ENCODE measurements around the gene MRPL21. TPM values are rescaled to one million over a fixed set of nuclear protein-coding genes. Genes with fewer than 3 reads are reported as not detected.
"Not testable (repeated sequence)": the region's sequence is repeated elsewhere in the genome, so short reads cannot be mapped to it uniquely, and the experiment has no call there.

Gene MRPL21
- total RNA-seq, 1 donor from 2014 or later = 39.9 TPM

GRCh38 chr11:68872216-68873003 is 31.2 kb downstream of the MRPL21 start:
- DNase-seq (ENCODE audit: low read depth) = peak; percentile 32

GRCh38 chr11:68870470-68870869 is 33.2 kb downstream of the MRPL21 start:
- no peak for DNase-seq (ENCODE audit: low read depth)

DNA sequence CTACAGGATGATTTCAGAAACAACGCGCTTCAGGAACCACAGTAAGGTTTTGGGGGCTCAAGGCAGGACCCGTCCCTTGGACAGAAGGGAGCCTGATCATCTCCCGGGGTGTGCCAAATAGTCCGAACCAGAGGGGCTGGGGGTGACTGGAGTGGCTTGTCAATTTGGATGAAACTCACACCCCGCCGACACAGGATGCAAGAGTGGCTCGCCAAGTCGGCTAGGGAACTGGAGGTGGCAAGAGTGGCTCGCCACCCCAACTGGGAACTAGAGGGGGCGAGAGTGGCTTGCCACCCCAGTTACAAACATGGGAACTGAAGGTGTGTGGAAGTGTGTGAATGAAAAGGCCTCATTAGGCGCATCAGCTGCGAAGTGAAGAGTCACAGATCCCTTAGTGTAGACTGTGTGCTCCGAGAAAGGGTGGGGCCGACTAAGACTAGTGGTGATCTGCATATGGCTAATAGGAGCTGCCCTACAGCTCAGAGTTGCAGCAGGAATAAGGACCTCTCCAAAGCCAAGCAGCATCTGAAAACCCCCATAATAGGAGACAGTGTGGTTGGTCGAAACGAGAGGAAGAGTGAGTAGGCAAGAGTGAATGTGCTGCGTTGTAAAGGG is 35.3 kb downstream of the MRPL21 start:
- no peak for DNase-seq (ENCODE audit: low read depth)

- no peak for DNase-seq (ENCODE audit: low read depth)
Measured at GRCh38 chr11:68867066-68867465, 36.6 kb downstream of the MRPL21 start.

GRCh38 chr11:68865241-68865640 is 38.4 kb downstream of the MRPL21 start:
- DNase-seq (ENCODE audit: low read depth) = no peak

- DNase-seq (ENCODE audit: low read depth) = no peak
Measured at GRCh38 chr11:68863553-68864265, 39.9 kb downstream of the MRPL21 start.

- no peak for DNase-seq (ENCODE audit: low read depth)
Measured at GRCh38 chr11:68862421-68862820, 41.2 kb downstream of the MRPL21 start.

DNA sequence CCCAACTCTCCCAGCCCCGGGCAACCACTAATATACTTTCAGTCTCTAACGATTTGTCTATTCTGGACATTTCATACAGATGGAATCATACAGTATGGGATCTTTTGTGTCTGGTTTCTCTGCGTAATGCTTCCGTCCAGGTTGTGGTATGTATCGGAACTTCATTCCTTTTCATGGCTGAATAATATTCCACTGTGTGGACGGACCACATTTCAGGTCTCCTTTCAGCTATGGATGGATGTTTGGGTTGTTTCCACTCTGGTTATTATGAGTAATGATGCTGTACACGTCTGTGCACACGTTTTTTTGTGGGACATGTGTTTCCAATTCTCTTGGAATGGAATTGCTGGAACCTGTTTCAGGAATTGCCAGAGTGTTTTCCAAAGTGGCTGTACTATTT is 44.5 kb downstream of the MRPL21 start:
- DNase-seq (ENCODE audit: low read depth) = no peak

DNA sequence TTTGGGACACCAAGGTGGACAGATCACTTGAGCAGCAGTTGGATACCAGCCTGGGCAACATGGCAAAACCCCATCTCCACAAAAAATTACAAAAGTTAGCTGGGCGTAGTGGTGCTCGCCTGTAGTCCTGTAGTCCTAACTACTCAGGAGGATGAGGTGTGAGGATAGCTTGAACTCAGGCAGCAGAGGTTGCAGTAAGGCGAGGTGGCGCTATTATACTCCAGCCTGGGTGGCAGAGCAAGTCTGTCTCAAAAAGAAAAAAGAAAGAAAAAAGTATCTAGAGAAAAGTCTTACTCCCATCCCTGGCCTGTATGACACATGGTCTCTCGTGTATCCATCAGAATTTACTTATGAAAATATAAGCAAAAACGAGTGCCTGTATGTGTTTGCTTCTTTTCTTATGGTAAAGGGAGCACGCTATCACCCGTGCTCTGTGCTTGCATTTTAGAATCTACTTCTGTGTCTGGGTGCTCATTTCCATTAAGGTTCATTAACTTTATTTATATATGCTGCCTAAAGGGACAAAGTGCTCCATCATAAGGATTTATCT is 46.5 kb downstream of the MRPL21 start:
- no peak for DNase-seq (ENCODE audit: low read depth)

DNA sequence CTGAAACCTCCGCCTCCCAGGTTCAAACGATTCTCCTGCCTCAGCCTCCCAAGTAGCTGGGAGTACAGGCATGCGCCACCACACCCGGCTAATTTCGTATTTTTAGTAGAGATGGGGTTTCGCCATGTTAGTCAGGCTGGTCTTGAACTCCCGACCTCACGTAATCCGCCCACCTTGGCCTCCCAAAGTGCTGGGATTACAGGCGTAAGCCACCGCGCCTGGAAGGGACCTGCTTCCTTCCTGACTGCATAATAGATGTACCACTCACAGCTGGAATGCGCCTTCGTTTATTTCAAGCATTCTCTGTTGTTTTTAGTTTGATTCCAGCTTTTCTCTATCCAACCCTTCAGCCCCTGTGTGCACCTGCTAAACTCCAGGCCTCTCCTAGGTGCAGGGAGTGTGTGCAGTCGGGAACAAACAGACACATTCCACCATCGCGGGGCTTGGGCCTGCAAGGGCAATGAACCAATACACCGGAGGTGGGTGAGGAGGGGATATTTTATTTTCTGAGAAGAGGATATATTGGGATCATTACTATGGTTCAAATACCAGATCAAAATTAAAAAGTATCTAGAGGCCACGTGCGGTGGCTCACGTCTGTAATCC is 47.1 kb downstream of the MRPL21 start:
- DNase-seq (ENCODE audit: low read depth) = not testable (repeated sequence)

- no peak for DNase-seq (ENCODE audit: low read depth)
Measured at GRCh38 chr11:68855205-68855981, 48.2 kb downstream of the MRPL21 start.

- no peak for DNase-seq (ENCODE audit: low read depth)
Measured at GRCh38 chr11:68854273-68854958, 49.2 kb downstream of the MRPL21 start.

DNA sequence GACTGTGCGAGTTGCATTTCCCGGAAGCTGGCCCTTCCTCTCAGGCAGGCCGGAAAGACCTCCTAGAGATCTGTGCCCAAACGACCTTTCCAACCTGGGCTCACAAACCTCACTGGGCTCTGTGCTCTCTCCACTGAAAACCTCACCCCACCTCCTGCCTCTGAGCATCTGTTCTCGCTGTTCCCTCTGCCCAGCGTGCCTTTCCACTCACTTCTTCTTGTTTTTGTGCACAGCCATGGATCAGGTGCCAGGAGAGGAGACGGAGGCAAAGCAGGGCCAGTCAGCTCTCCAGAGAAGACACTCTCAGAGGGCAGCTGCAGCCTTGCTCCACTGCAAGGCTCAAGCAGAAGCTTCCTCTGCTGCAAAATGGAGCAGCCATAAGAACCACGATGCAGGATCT is 51.0 kb downstream of the MRPL21 start:
- no peak for DNase-seq (ENCODE audit: low read depth)

DNA sequence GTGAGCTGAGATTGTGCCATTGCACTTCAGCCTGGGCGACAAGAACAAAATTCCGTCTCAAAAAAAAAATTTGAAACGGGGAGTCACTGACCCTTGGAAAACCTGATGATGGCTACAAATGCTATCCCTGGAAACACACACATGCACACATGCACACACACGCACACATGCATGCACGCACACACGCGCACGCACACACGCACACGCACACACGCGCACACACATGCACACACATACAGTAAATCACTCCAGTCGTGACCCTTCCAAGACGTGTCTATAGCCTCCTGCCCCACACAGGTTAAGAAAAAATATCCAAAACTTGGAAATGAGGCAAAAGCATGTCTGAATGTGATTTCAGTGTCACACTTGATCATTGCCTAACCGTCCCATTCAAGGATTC is 55.2 kb downstream of the MRPL21 start:
- no peak for DNase-seq (ENCODE audit: low read depth)

GRCh38 chr11:68847395-68847794 is 56.2 kb downstream of the MRPL21 start:
- no peak for DNase-seq (ENCODE audit: low read depth)

DNA sequence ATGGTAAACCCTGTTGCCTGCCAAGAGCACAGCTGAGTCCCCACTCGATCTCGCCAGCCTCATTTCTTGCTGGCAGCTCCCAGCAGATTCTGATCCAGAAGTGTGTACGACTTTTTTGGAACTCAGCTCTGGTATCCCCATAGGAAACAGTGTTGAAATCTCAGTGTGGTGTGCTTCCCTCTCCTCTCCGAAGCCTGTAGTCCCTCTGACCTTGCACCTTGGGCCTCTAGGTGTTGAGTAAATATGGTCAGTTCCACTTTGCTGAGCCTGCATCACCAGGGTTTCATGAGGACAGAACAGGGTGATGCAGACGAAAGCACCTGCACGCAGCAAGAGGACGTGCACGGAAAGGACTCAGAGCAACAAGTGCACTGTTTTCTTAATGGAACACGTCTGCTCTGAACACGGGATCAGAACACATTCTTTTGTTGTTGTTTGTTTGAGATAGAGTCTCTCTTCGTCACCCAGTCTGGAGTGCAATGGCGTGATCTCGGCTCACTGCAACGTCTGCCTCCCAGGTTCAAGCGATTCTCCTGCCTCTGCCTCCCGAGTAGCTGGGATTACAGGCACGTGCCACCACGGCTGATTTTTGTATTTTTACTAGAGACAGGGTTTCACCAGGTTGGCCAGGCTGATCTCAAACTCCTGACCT is 58.2 kb downstream of the MRPL21 start:
- DNase-seq (ENCODE audit: low read depth) = no peak

DNA sequence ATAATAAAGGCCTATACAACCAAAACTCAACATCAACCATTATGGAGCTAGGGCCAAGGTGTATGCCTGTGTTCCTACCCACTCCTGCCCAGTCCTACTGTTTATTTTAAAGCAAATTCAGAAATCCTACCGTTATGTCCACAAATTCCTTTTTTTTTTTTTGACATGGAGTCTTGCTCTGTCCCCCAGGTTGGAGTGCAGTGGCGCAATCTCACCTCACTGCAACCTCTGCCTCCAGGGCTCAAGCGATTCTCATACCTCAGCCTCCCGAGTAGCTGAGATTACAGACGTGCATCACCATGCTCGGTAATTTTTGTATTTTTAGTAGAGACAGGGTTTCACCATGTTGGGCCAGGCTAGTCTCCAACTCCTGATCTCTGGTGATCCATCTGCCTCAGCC is 58.8 kb downstream of the MRPL21 start:
- no peak for DNase-seq (ENCODE audit: low read depth)

DNA sequence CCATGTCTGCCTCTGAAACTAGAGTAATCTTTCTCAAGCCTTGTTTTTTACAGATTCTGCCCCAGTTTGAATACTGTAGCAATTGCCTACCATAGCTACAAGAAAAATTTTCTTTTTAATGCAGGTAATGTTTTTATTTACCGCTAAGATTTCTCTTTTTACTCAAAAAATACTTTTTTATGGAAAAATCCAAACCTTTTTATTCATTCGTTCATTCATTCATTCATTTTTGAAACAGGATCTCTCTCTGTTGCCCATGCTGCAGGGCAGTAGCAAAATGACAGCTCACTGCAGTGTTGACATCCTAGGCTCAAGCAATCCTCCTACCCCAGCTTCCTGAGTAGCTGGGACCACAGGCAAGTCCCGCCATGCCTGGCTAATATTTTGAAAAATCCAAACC is 59.3 kb downstream of the MRPL21 start:
- DNase-seq (ENCODE audit: low read depth) = no peak

DNA sequence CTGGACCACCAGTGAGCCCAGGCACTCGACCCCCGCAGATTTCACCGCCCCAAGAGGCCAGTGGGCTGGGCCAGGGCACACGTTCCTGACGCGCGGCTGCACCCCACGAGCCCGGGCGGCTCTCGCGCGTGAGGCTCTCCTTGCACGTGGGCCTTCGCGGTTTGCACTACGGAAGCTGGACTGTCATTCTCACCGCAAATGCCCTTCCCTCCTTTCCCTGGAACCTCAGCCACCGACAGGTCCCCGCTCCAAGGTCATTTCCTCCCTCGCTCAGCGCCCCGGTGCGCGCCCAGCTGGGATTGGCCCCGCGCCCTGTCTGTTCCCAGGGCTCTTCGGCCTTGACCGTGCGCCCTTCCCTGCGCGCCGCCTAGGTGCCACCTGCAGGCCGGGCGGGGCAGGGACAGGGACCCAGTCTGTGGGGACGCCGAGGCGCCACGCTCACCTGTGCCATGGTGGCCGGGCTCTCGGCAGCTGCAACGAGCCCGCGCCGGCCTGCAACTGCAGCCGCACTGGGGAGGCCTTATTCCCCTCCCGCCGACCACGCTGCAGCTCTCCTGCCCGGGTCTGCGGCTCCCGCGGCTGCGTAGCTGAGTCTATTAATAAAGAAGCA is 59.8 kb downstream of the MRPL21 start:
- DNase-seq (ENCODE audit: low read depth) = no peak

Measured in myocyte (in vitro differentiated cells).